CD4-positive, alpha-beta T cell (primary cell): ENCODE results near the gene RGP1. TPM values are rescaled to one million over a fixed set of nuclear protein-coding genes. Genes with fewer than 3 reads are reported as not detected.

ENCODE experiments used
- ATAC-seq: fragments of 200-7000 bp; cut with Tn5 transposase; one replicate; pipeline ENCODE4 v1.10.0; 2022; ENCODE audit warnings: mild to moderate bottlenecking; ENCODE audit not compliant: poor library complexity
- CTCF ChIA-PET: fragments of 350-600 bp; sonication (Branson Sonifier 250); formaldehyde crosslinking; loops from one replicate; lab custom pipeline; 2021; ENCODE audit warnings: antibody characterized with exemption, inconsistent platforms; lab: Charles Lee
- POLR2A ChIA-PET: fragments of 350-600 bp; sonication (Branson Sonifier 250); formaldehyde crosslinking; loops from one replicate; lab custom pipeline; 2021; ENCODE audit warnings: antibody characterized with exemption, inconsistent platforms; lab: Charles Lee
- DNase-seq, 14 experiments: peaks; one replicate each; pipeline ENCODE4 v3.0.0-alpha.2; 2013 to 2020; ENCODE audit warnings: mixed read lengths in 2 of 14
- H3K27ac ChIP-seq, 2 donors: one replicate each; pipeline versions ENCODE4 v1.5.1 to v1.7.0; 2013; ENCODE audit warnings: low read length in 2 of 2, low read depth in 1 of 2, mild to moderate bottlenecking in 1 of 2
- H3K27me3 ChIP-seq, 2 experiments: 1 replicate in 1 of 2; 2 replicates in 1 of 2; pipeline versions ENCODE4 v1.6.1 to v1.7.0; 2013; ENCODE audit warnings: low read length in 2 of 2, control low read depth in 1 of 2, mild to moderate bottlenecking in 1 of 2, moderate library complexity in 1 of 2; ENCODE audit not compliant: insufficient read depth in 2 of 2, control insufficient read depth in 1 of 2
- H3K36me3 ChIP-seq: one replicate; pipeline ENCODE4 v1.6.1; 2013; ENCODE audit warnings: low read length, control low read depth; ENCODE audit not compliant: insufficient read depth
- H3K4me1 ChIP-seq: one replicate; pipeline ENCODE4 v1.6.1; 2013; ENCODE audit warnings: low read length, control low read depth; ENCODE audit not compliant: insufficient read depth
- H3K4me3 ChIP-seq: one replicate; pipeline ENCODE4 v1.5.1; 2013; ENCODE audit warnings: mild to moderate bottlenecking, low read length, moderate library complexity
- H3K9me3 ChIP-seq, 2 experiments: 1 replicate in 1 of 2; 2 replicates in 1 of 2; pipeline versions ENCODE4 v1.6.1 to v1.7.0; 2013; ENCODE audit warnings: low read length in 2 of 2, mild to moderate bottlenecking in 2 of 2, control low read depth in 1 of 2, moderate library complexity in 1 of 2; ENCODE audit not compliant: control insufficient read depth in 1 of 2, insufficient read depth in 1 of 2
- H3K27ac Mint-ChIP-seq: one replicate; pipeline ENCODE4 v1.8.0; 2020; ENCODE audit warnings: mixed read lengths
- H3K27me3 Mint-ChIP-seq: one replicate; pipeline ENCODE4 v1.8.0; 2021; ENCODE audit warnings: mixed read lengths
- H3K36me3 Mint-ChIP-seq: one replicate; pipeline ENCODE4 v1.8.0; 2021; ENCODE audit warnings: low read depth, mixed read lengths
- H3K4me1 Mint-ChIP-seq: one replicate; pipeline ENCODE4 v1.8.0; 2021; ENCODE audit warnings: low read depth, mixed read lengths
- H3K4me3 Mint-ChIP-seq: one replicate; pipeline ENCODE4 v1.8.0; 2020; ENCODE audit warnings: mild to moderate bottlenecking, mixed read lengths
- H3K9me3 Mint-ChIP-seq: one replicate; pipeline ENCODE4 v1.8.0; 2020; ENCODE audit warnings: mixed read lengths
- CTCF ChIP-seq: fragments of 200-600 bp; IDR thresholded peaks from one replicate; pipeline ENCODE4 v1.8.0; 2022; ENCODE audit warnings: antibody characterized with exemption, mild to moderate bottlenecking
- intact Hi-C, 2 experiments: fragments of 100-400 bp; cut with DNase I in 1 of 2; cut with micrococcal nuclease in 1 of 2; formaldehyde crosslinking; loops; one replicate each; pipeline versions ENCODE4 v1.15.1 to v1.9.0; 2023 to 2025; cut with DNase I, micrococcal nuclease
- total RNA-seq, 174 experiments: library from RNA in 2 of 174; stranded (reverse) in 2 of 174; gene quantifications; one replicate each; pipeline ENCODE4 v1.2.3 and lab custom pipeline; 2021 to 2026

Gene RGP1
- total RNA-seq, 2 experiments from 2014 or later: 12.6 to 13.1 TPM

DNA sequence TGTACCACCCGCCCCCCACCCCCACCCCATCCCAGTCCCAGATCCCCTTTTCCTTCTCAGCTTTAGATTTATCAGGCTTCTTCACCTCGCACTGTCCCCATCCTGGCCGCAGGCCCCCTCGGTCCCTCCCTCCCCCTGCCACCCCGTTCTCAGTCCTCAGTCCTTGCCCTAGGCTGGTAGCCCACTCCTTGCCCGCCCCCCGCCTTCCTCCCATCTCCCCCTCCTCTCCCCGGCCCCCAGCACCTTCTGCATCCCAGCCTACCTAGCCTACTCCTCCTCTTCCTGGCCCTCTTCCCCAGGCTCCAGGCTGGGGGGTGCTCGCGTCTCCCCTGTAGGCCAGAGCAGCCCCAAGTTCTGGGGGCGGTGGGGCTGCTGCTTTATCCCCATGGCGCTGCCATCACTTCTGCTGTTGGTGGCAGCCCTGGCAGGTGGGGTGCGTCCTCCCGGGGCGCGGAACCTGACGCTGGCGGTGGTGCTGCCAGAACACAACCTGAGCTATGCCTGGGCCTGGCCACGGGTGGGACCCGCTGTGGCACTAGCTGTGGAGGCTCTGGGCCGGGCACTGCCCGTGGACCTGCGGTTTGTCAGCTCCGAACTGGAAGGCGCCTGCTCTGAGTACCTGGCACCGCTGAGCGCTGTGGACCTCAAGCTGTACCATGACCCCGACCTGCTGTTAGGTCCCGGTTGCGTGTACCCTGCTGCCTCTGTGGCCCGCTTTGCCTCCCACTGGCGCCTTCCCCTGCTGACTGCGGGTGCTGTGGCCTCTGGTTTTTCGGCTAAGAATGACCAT, 43.1 kb downstream of the RGP1 start:
- H3K9me3 Mint-ChIP-seq: no peaks in the 10 kb centered on the region
- H3K27me3 Mint-ChIP-seq: no peaks in the 10 kb centered on the region
- TF ChIP-seq CTCF: no peak
- Histone ChIP-seq H3K4me1 (peaks cover 5% of the 10 kb centered on the region), H3K4me3 (no peak overlapping the region), H3K9me3 (no peaks in the 10 kb centered on the region), H3K27me3 (no peaks in the 10 kb centered on the region), H3K36me3 (peaks cover 21% of the 10 kb centered on the region), H3K27ac (no peak overlapping the region)
- H3K4me3 Mint-ChIP-seq: no peak overlapping the region
- no peak for DNase-seq
- CTCF ChIA-PET: interaction anchor here (1.6 kb wide), 1 partner anchor 90 kb away, joined by 5 read pairs; no protein-coding TSS in a partner anchor
- H3K27ac Mint-ChIP-seq: no peak overlapping the region
- ATAC-seq: no peak
- H3K4me1 Mint-ChIP-seq: peaks cover 7% of the 10 kb centered on the region
- H3K36me3 Mint-ChIP-seq: peaks cover 29% of the 10 kb centered on the region
- intact Hi-C loops: loop anchor here in 1 of 2 experiments (5.0 kb wide), 1 partner anchor 230 kb away; no protein-coding TSS in a partner anchor
- POLR2A ChIA-PET: no interaction called here

- CTCF ChIA-PET: interaction anchor here (1.6 kb wide), 1 partner anchor 89 kb away, joined by 5 read pairs; no protein-coding TSS in a partner anchor
- H3K27me3 Mint-ChIP-seq: no peaks in the 10 kb centered on the region
- Histone ChIP-seq H3K36me3 (peaks cover 25% of the 10 kb centered on the region), H3K4me3 (no peak overlapping the region), H3K9me3 (no peaks in the 10 kb centered on the region), H3K4me1 (peaks cover 5% of the 10 kb centered on the region), H3K27me3 (no peaks in the 10 kb centered on the region), H3K27ac (no peak overlapping the region)
- no peak overlapping the region for H3K27ac Mint-ChIP-seq
- no peaks in the 10 kb centered on the region for H3K9me3 Mint-ChIP-seq
- ATAC-seq: no peak
- no peak overlapping the region for H3K4me3 Mint-ChIP-seq
- intact Hi-C loops: loop anchor here in 1 of 2 experiments (5.0 kb wide), 1 partner anchor 229 kb away; no protein-coding TSS in a partner anchor
- H3K4me1 Mint-ChIP-seq: peaks cover 7% of the 10 kb centered on the region
- DNase-seq: no peak
- no peak for TF ChIP-seq CTCF
- POLR2A ChIA-PET: no interaction called here
- peaks cover 23% of the 10 kb centered on the region for H3K36me3 Mint-ChIP-seq
Observed at GRCh38 chr9:35792826-35793225, 43.7 kb downstream of the RGP1 start.

GRCh38 chr9:35793461-35793860, 44.4 kb downstream of the RGP1 start:
- H3K36me3 ChIP-seq: peaks cover 28% of the 10 kb centered on the region
- no peak for ATAC-seq
- POLR2A ChIA-PET: no interaction called here
- H3K9me3 Mint-ChIP-seq: no peaks in the 10 kb centered on the region
- H3K27ac Mint-ChIP-seq: no peak overlapping the region
- peaks cover 23% of the 10 kb centered on the region for H3K36me3 Mint-ChIP-seq
- no peak for DNase-seq
- peaks cover 5% of the 10 kb centered on the region for H3K4me1 ChIP-seq
- CTCF ChIA-PET: no interaction called here
- H3K27me3 ChIP-seq: no peaks in the 10 kb centered on the region
- H3K27me3 Mint-ChIP-seq: no peaks in the 10 kb centered on the region
- no peak overlapping the region for H3K27ac ChIP-seq
- TF ChIP-seq CTCF: no peak
- intact Hi-C loops: loop anchor here in 1 of 2 experiments (5.0 kb wide), 1 partner anchor 229 kb away; no protein-coding TSS in a partner anchor
- H3K4me3 Mint-ChIP-seq: no peak overlapping the region
- H3K4me3 ChIP-seq: no peak overlapping the region
- no peaks in the 10 kb centered on the region for H3K9me3 ChIP-seq
- H3K4me1 Mint-ChIP-seq: peaks cover 7% of the 10 kb centered on the region
